Right atrium auricular region (tissue), 2 donors: ENCODE measurements around the gene AGPAT1. TPM values are rescaled to one million over a fixed set of nuclear protein-coding genes. Genes with fewer than 3 reads are reported as not detected.
"Not testable (repeated sequence)": the region's sequence is repeated elsewhere in the genome, so short reads cannot be mapped to it uniquely, and the experiment has no call there.

Experiments used
- DNase-seq: peaks from one replicate; pipeline ENCODE4 v3.0.0-alpha.2; 2019; ENCODE audit warnings: low spot score
- H3K27ac ChIP-seq, 2 donors: fragments of 200-600 bp; sonication (generic); 1 replicate in 1 of 2; 2 replicates in 1 of 2; pipeline ENCODE4 v1.5.1; 2016 to 2019
- H3K27me3 ChIP-seq, 2 donors: fragments of 200-600 bp; sonication (generic); one replicate each; pipeline versions ENCODE4 v1.5.1 to v1.6.0; 2017 to 2019
- H3K36me3 ChIP-seq: fragments of 200-600 bp; sonication (generic); one replicate; pipeline ENCODE4 v1.5.1; 2016
- H3K4me1 ChIP-seq, 2 donors: fragments of 200-600 bp; sonication (generic); one replicate each; pipeline versions ENCODE4 v1.5.1 to v1.6.0; 2017 to 2019
- H3K4me3 ChIP-seq, 2 donors: fragments of 200-600 bp; sonication (generic); 1 replicate in 1 of 2; 2 replicates in 1 of 2; pipeline ENCODE4 v1.5.1; 2017 to 2019; ENCODE audit warnings: mild to moderate bottlenecking in 1 of 2, moderate library complexity in 1 of 2
- H3K9me3 ChIP-seq, 2 donors: fragments of 200-600 bp; sonication (generic); one replicate each; pipeline ENCODE4 v1.5.1; 2019
- total RNA-seq, 2 donors: library from RNA; depleted of rRNA; stranded (reverse); fragments of >200 nt; gene quantifications; one replicate each; pipeline ENCODE4 v1.1.0, GENCODE V29; 2016
- TF ChIP-seq, protein P1 (sequence below), 2 donors: fragments of 200-600 bp; sonication (generic); IDR thresholded peaks; one replicate each; pipeline ENCODE4 v1.5.1; 2019; ENCODE audit warnings: antibody characterized with exemption in 2 of 2

Gene AGPAT1
- total RNA-seq, 2 donors from 2014 or later: 59.6 to 77.1 TPM

DNA sequence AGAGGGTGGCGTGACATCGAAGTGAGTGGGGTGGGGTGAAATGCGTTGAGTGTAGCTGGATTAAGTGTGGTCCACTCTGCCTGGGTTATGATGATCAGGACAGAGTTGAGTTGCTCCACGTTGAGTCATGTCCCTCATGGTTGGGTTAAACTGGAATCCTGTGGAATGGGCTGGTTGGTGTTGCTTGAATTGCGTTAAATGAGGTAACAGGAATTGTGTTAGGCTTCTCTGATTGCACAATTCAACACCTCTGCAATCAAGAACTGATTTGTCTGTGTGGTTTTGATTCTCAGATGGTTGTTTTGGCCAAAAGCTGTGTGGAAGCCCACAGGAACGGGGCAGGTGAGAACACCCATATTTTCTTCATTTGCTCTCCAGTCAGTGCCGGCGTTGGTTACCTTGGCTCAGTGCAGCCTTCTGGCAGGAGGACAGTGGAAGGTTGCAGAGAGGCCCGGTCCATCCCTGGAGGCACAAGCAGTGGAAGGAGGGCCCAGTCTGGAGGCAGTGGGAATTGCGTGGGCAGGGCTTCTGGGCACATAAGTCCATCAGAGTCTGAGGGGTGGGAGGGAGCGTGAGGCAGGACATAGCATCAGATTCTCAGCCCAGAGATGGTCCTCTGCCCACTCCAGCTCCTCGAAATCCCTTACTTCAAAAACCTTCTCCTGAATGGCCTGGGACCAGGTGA lies 36.3 kb upstream of the AGPAT1 start:
- Histone ChIP-seq H3K27me3 (no peaks in the 10 kb centered on the region), H3K36me3 (no peaks in the 10 kb centered on the region), H3K27ac (no peak overlapping the region), H3K4me3 (no peak overlapping the region), H3K4me1 (no peaks in the 10 kb centered on the region), H3K9me3 (no peaks in the 10 kb centered on the region)
- DNase-seq: no peak
- TF ChIP-seq, protein P1, sequence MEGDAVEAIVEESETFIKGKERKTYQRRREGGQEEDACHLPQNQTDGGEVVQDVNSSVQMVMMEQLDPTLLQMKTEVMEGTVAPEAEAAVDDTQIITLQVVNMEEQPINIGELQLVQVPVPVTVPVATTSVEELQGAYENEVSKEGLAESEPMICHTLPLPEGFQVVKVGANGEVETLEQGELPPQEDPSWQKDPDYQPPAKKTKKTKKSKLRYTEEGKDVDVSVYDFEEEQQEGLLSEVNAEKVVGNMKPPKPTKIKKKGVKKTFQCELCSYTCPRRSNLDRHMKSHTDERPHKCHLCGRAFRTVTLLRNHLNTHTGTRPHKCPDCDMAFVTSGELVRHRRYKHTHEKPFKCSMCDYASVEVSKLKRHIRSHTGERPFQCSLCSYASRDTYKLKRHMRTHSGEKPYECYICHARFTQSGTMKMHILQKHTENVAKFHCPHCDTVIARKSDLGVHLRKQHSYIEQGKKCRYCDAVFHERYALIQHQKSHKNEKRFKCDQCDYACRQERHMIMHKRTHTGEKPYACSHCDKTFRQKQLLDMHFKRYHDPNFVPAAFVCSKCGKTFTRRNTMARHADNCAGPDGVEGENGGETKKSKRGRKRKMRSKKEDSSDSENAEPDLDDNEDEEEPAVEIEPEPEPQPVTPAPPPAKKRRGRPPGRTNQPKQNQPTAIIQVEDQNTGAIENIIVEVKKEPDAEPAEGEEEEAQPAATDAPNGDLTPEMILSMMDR (IDR thresholded peaks at IDR 0.05): no peak

DNA sequence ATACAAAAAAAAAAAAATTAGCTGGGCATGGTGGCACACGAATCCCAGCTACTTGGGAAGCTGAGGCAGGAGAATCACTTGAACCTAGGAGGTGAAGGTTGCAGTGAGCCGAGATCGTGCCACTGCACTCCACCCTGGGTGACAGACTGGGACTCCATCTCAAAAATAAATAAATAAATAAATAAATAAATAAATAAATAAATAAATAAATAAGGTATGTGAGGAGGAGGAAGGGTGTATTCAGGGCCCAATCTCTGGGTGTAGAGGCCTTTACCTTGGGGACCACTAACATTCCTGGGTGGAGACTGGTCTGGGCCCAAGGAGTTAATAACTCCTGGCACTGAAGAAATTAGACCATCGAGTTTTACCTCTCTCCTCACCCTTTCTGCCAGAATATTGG lies 35.5 kb upstream of the AGPAT1 start:
- H3K36me3 ChIP-seq, H3K9me3 ChIP-seq, H3K4me3 ChIP-seq, H3K4me1 ChIP-seq, H3K27ac ChIP-seq, DNase-seq, H3K27me3 ChIP-seq: not testable (repeated sequence)

DNA sequence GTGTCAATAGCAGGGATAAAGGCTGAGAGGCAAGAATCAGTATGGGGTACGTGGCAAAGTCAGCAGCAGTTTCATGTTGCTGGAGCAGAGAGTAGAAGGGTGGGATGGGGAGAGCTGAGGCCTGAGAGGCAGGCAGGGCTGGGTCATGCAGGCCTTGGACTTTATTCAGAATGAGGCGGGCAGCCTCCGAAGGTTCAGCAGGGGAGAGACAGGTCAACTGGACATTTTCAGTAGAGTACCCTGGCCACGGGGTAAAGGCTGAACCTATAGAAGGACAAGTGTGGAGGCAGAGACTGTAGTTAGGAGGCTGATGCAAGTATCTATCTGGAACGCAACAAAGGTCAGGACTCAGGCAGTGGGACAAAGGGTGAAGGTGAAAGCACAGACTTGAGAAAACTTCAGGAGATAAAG lies 34.3 kb upstream of the AGPAT1 start:
- no peaks in the 10 kb centered on the region for H3K27me3 ChIP-seq
- H3K27ac ChIP-seq: no peak overlapping the region
- TF ChIP-seq, protein P1 (IDR thresholded peaks at IDR 0.05): no peak
- DNase-seq: no peak
- H3K4me3 ChIP-seq: no peak overlapping the region
- no peaks in the 10 kb centered on the region for H3K4me1 ChIP-seq
- no peaks in the 10 kb centered on the region for H3K36me3 ChIP-seq
- no peaks in the 10 kb centered on the region for H3K9me3 ChIP-seq

DNA sequence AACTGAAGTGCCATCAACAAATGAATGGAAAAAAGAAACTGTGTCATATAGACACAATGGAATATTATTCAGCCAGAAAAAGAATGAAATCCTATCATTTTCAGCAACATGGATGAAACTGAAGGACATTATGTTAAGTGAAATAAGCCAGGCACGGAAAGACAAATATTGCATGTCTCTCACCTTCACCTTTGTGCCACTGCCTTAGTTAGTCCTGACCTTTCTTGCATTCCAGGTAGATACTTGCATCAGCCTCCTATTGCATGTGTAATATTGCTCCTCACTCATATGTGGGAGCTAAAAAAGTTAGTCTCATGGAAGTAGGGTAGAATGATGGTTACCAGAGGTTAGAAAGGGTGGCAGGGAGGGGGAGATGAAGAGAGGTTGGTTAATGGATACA lies 33.1 kb upstream of the AGPAT1 start:
- TF ChIP-seq, protein P1 (IDR thresholded peaks at IDR 0.05): no peak
- no peak overlapping the region for H3K4me3 ChIP-seq
- no peaks in the 10 kb centered on the region for H3K9me3 ChIP-seq
- no peaks in the 10 kb centered on the region for H3K36me3 ChIP-seq
- H3K27me3 ChIP-seq: no peaks in the 10 kb centered on the region
- no peak for DNase-seq
- no peak overlapping the region for H3K27ac ChIP-seq
- no peaks in the 10 kb centered on the region for H3K4me1 ChIP-seq

DNA sequence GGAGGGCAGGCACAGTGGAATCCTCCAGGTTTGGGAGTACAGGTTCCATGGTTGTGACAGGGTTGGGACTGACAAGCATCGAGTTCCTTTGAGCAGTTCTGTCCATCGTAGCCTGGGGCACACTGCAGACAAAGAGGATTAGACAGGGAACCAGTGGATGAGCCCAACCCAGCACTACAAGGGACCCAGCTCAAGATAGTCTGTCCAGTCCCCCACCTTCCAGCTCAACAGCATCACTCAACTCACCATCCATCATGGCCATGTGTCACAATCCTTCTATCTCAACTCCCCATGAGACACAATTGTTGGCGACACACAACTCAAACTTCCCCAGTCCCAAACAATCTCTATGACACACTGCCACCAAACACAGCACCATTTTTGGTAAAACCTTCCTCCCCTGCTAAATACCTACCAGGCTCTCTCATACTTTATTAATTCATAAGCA lies 28.4 kb upstream of the AGPAT1 start:
- TF ChIP-seq, protein P1 (IDR thresholded peaks at IDR 0.05): no peak
- Histone ChIP-seq H3K9me3 (no peaks in the 10 kb centered on the region), H3K4me1 (no peaks in the 10 kb centered on the region), H3K36me3 (no peaks in the 10 kb centered on the region), H3K27me3 (no peaks in the 10 kb centered on the region), H3K27ac (no peak overlapping the region), H3K4me3 (no peak overlapping the region)
- no peak for DNase-seq

DNA sequence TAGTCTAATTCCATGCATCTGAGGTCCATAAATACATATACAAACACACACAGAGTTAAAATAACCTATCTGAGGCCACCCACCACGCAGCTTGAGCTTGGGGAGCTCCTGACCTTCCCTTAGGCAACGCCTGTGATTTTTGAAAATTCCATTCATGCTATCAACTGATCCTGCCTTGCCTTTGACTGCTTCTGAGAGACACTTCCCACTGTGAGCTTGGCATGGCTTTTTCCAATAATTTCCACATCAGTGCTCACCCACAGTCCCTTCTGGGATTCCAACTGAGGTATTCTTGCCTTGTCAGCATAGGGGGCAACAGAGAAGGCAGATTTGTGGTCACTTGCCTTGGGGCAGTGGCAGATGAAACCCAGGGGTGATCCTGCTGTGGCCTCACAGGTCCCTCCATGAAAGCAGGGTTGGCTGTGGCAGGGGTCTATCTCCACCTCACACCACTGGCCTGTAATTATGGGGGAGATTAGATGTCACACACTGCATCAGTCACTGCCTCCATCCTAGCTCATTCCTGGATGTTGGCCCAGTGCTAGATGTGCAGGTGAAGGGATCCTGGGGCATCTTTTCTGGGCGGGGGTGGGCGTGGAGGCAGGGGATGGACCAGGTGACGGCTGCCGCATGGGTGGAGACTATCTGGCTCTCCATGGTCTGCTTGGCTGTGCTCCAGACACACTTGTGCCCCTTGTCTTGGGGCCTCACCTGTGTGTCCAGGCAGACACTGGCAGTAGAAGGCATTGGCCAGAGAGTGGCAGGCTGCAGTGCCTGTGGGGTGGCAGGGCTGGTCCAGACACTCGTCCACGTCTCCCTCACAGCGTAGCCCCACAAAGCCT lies 27.8 kb upstream of the AGPAT1 start:
- H3K36me3 ChIP-seq: no peaks in the 10 kb centered on the region
- H3K27ac ChIP-seq: no peak overlapping the region
- H3K4me1 ChIP-seq: no peaks in the 10 kb centered on the region
- no peaks in the 10 kb centered on the region for H3K27me3 ChIP-seq
- DNase-seq: no peak
- no peaks in the 10 kb centered on the region for H3K9me3 ChIP-seq
- TF ChIP-seq, protein P1 (IDR thresholded peaks at IDR 0.05): no peak
- H3K4me3 ChIP-seq: no peak overlapping the region
